ENCODE measurements around the gene LRRC41. TPM values are rescaled to one million over a fixed set of nuclear protein-coding genes. Genes with fewer than 3 reads are reported as not detected.

LRRC41 gene
- polyA plus RNA-seq, 1 of the 3 experiments (the other 2 are of a cell fraction): 59.3 TPM

DNA sequence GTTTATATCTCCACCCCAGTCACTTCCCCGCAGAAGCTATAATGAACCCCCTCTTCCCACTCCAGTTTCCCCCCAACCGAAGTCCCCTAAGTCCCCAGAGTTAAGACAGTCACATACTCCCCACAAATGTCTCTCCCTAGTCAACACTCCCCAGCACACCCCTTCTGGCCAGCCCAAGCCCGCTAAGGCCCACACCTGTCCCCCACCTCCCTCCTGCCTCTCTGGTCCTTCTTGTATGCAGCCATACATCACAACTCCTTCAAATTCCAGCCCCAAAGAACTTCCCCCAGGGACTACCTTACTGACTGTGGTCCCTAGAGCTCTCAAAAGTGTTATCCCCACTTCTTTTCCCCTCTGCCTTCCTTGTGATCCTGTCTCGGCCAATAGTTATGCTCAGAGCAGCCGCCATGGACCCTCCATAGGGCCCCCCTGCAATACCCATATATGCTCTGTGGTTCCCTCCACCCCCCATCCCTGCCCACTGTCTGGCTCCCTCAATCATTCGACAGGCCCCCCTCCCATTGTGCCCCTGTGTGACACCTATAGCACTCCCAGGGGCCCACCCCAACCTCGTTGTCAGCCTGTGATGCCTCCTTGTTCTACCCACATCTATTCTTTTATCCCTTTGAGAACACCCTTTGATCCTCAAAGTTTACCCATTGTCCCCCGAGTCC, 39.4 kb upstream of the LRRC41 start (continued):
- TF ChIP-seq, protein P1, sequence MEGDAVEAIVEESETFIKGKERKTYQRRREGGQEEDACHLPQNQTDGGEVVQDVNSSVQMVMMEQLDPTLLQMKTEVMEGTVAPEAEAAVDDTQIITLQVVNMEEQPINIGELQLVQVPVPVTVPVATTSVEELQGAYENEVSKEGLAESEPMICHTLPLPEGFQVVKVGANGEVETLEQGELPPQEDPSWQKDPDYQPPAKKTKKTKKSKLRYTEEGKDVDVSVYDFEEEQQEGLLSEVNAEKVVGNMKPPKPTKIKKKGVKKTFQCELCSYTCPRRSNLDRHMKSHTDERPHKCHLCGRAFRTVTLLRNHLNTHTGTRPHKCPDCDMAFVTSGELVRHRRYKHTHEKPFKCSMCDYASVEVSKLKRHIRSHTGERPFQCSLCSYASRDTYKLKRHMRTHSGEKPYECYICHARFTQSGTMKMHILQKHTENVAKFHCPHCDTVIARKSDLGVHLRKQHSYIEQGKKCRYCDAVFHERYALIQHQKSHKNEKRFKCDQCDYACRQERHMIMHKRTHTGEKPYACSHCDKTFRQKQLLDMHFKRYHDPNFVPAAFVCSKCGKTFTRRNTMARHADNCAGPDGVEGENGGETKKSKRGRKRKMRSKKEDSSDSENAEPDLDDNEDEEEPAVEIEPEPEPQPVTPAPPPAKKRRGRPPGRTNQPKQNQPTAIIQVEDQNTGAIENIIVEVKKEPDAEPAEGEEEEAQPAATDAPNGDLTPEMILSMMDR (IDR thresholded peaks at IDR 0.05): no peak

DNA sequence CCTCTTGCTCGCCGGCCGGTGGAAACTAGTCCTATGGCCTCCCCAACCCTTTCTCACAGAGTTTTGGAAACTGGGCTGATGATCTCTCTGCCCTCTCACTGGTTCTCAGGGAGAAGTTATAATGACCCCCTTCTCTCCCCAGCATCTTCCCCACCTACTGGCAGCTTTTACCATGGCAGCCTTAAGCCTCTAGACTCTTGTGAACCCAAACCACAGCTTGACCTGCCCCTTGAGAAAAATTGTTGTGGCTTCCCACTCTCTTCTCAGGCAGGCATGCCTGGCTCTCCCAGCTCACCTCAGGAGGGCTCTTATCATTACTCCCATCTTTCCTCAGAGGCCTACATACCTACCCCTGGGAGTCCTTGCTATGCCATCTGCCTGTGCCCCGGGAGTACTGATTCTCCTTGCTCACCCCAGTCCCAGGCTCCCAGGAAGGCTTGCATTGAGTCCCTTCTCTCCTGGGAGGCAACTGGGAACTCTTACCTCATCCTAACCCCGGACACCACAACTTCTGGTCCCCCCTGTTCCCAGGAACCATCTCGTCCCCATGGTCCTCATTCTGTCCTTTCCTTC, 38.8 kb upstream of the LRRC41 start:
- H3K79me2 ChIP-seq (ENCODE audit: insufficient read depth): peaks cover 34% of the 10 kb centered on the region
- DNase-seq: peak; percentile 26
- WGBS (ENCODE audit: low lambda C conversion rate): 88% methylated on average over 6 of the region's 6 CpGs
- POLR2A ChIA-PET: interaction anchor here (1.0 kb wide), 1 partner anchor 46 kb away, joined by 3 read pairs; no protein-coding TSS in a partner anchor
- CTCF ChIA-PET: interaction anchor here (0.9 to 1.4 kb wide), 7 partner anchors 9 to 348 kb away, joined by 3 to 5 read pairs (median 4); partner anchors contain the start of genes LRRC41 and UQCRH
- H3K27ac ChIP-seq (ENCODE audit: low read depth in 2 of 2, low read length in 1 of 2): peak overlapping the region in 1 of 2 experiments; percentile 95; a peak in 1 of 4 replicates
- H4K20me1 ChIP-seq (ENCODE audit: insufficient read depth): no peaks in the 10 kb centered on the region
- H3K36me3 ChIP-seq (replicated peaks in 1 of 2; ENCODE audit: control insufficient read depth in 1 of 2, insufficient read depth in 2 of 2, low read length in 1 of 2): peaks cover 7 to 18% of the 10 kb centered on the region in 2 experiments
- no peaks in the 10 kb centered on the region for H3K27me3 ChIP-seq (ENCODE audit: insufficient read depth)
- peaks cover 17% of the 10 kb centered on the region for H3F3A ChIP-seq (replicated peaks; ENCODE audit: insufficient read depth)
- peak overlapping the region; percentile 88; the same call in 1 of the 2 replicates for H3K4me2 ChIP-seq
- H2AFZ ChIP-seq (ENCODE audit: low read depth): no peak overlapping the region
- peaks cover 6 to 15% of the 10 kb centered on the region in 2 experiments; a peak in 1 of 4 replicates for H3K4me1 ChIP-seq (ENCODE audit: control insufficient read depth in 1 of 2, insufficient read depth in 2 of 2, low read depth in 1 of 2, low read length in 1 of 2)
- H3K9ac ChIP-seq: no peak overlapping the region
- no peak for TF ChIP-seq TEAD4 (IDR thresholded peaks at IDR 0.05; ENCODE audit: borderline replicate concordance, insufficient read depth)
- TF ChIP-seq, protein P1 (IDR thresholded peaks at IDR 0.05): peak; percentile 36; the same call in 1 of the 2 replicates
- H3K9me3 ChIP-seq: no peaks in the 10 kb centered on the region
- no peaks in the 10 kb centered on the region for H3K9me2 ChIP-seq
- no peak overlapping the region for H3K4me3 ChIP-seq (ENCODE audit: low read depth in 2 of 2, low read length in 1 of 2)

DNA sequence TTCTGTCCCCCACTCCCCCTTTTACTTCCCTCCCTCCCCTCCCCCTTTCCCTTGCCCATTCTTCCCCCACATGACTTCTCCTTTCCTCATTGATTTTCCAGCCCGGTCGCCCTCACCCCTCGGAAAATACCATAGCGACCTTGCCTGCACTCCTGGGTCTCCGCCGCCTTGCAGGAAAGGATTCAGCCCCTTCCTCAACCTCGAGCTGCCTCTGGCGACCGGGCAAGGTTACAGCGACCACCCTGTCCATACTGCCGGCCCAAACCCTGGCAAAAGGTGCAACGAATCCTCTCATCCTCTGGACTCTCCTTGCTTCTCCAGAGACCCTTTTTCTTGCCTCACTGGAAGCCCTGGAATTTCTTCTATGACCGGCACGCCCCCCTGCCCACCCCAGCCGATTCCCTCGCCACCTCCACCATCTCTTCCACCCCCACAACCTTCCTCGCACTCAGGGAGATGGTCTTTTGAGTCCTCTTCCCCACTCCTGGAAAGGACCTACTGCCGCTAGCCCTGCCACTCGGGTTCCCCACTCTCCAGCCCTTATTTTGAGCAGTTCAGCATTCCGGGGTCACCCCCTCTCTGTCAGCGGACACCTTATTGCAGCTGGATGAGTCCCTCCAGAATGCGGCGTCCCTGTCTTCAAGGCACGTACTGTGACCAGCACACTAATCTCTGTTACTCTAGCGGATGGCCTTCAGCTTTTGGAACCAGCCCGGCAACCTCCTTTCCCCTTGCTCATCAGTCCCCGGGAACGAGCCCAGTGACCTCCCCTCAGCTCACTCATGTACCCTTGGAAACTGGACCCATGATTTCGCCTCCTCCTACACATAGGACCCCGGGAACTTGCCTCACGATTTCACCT, 38.0 kb upstream of the LRRC41 start:
- DNase-seq: no peak
- Histone ChIP-seq H3K27me3 (ENCODE audit: insufficient read depth) (no peaks in the 10 kb centered on the region), H3F3A (replicated peaks; ENCODE audit: insufficient read depth) (peaks cover 16% of the 10 kb centered on the region), H3K9me3 (no peaks in the 10 kb centered on the region), H3K9me2 (no peaks in the 10 kb centered on the region), H3K27ac (ENCODE audit: low read depth in 2 of 2, low read length in 1 of 2) (peak overlapping the region; percentile 95 to 96), H3K4me1 (ENCODE audit: control insufficient read depth in 1 of 2, insufficient read depth in 2 of 2, low read depth in 1 of 2, low read length in 1 of 2) (peaks cover 6 to 15% of the 10 kb centered on the region in 2 experiments; a peak in 1 of 4 replicates), H4K20me1 (ENCODE audit: insufficient read depth) (no peaks in the 10 kb centered on the region), H3K4me3 (ENCODE audit: low read depth in 2 of 2, low read length in 1 of 2) (peak overlapping the region; percentile 70 to 87), H3K79me2 (ENCODE audit: insufficient read depth) (peaks cover 34% of the 10 kb centered on the region), H2AFZ (ENCODE audit: low read depth) (peak overlapping the region; percentile 91; the same call in 1 of the 2 replicates), H3K36me3 (replicated peaks in 1 of 2; ENCODE audit: control insufficient read depth in 1 of 2, insufficient read depth in 2 of 2, low read length in 1 of 2) (peaks cover 7 to 13% of the 10 kb centered on the region in 2 experiments), H3K9ac (peak overlapping the region; percentile 94), H3K4me2 (peak overlapping the region; percentile 88)
- POLR2A ChIA-PET: interaction anchor here (0.8 to 2.1 kb wide), 4 partner anchors 34 to 64 kb away, joined by 3 to 17 read pairs (median 4); partner anchors contain the start of genes LRRC41 and UQCRH
- 51% methylated on average over 31 of the region's 31 CpGs for WGBS (ENCODE audit: low lambda C conversion rate)
- CTCF ChIA-PET: interaction anchor here (0.6 to 1.9 kb wide), 19 partner anchors 8 to 349 kb away, joined by 3 to 22 read pairs (median 4); partner anchors contain the start of genes LRRC41 and UQCRH
- TF ChIP-seq TAF1 (IDR thresholded peaks at IDR 0.05; ENCODE audit: borderline replicate concordance, low read depth, low read length) (no peak), RCOR1 (IDR thresholded peaks at IDR 0.05; ENCODE audit: low read length) (no peak), EP300 (IDR thresholded peaks at IDR 0.05; ENCODE audit: borderline replicate concordance in 1 of 2, low read depth in 1 of 2, low read length in 1 of 2) (no peak), RAD21 (IDR thresholded peaks at IDR 0.05; ENCODE audit: low read length) (no peak), ZBTB33 (IDR thresholded peaks at IDR 0.05; ENCODE audit: borderline replicate concordance, low read depth) (no peak), ELF1 (IDR thresholded peaks at IDR 0.05) (no peak)
- TF ChIP-seq, protein P2, sequence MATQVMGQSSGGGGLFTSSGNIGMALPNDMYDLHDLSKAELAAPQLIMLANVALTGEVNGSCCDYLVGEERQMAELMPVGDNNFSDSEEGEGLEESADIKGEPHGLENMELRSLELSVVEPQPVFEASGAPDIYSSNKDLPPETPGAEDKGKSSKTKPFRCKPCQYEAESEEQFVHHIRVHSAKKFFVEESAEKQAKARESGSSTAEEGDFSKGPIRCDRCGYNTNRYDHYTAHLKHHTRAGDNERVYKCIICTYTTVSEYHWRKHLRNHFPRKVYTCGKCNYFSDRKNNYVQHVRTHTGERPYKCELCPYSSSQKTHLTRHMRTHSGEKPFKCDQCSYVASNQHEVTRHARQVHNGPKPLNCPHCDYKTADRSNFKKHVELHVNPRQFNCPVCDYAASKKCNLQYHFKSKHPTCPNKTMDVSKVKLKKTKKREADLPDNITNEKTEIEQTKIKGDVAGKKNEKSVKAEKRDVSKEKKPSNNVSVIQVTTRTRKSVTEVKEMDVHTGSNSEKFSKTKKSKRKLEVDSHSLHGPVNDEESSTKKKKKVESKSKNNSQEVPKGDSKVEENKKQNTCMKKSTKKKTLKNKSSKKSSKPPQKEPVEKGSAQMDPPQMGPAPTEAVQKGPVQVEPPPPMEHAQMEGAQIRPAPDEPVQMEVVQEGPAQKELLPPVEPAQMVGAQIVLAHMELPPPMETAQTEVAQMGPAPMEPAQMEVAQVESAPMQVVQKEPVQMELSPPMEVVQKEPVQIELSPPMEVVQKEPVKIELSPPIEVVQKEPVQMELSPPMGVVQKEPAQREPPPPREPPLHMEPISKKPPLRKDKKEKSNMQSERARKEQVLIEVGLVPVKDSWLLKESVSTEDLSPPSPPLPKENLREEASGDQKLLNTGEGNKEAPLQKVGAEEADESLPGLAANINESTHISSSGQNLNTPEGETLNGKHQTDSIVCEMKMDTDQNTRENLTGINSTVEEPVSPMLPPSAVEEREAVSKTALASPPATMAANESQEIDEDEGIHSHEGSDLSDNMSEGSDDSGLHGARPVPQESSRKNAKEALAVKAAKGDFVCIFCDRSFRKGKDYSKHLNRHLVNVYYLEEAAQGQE (IDR thresholded peaks at IDR 0.05; ENCODE audit: low read depth, low read length): no peak

Data from SK-N-SH (cell line).